Measurements from ENCODE around the gene AGPAT2. TPM values are rescaled to one million over a fixed set of nuclear protein-coding genes. Genes with fewer than 3 reads are reported as not detected.

AGPAT2 gene
- total RNA-seq, 4 donors from 2014 or later, result 22.0 to 52.8 (median 39.3) TPM

DNA sequence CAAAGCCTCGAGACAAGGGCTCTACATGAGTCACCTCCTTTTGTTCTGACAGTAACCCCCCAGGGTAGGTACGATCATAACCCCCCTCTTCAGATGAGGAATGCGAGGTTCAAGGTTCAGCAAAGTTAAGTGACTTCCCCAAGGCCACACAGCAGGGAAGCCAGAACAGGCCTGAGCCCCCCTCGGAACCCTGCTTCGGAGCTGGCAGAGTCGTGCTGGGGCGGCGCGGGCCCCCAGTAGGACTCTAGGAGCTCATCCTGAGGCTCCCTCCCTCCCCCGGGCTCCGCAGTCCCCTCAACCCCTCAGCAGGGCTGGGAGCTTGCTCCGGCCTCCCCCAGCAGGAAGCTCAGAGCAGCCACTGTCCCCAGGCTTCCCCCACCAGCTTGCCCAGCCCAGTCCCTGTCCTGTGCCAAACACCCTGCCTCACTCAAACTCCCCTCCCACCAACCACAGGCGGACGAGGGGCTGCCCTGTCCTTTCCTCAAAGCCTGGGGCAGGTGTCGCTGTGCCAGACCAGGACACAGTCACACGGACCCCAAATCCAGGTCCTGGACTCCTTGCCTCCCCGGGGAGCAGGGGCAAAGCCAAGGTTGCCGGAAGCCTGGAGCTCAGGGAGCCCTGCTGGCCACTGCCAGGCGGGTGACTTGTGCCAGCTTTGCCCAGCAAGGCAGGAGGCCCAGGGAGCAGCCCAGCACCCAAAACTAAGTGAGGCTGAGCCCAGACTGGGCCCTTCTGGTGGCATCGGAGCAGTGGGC lies 5.1 kb downstream of the AGPAT2 start:
- no peak overlapping the region for H3K27ac ChIP-seq (replicated peaks in 1 of 4)
- H3K36me3 ChIP-seq, result peaks cover 0 to 9% (median 3%) of the 10 kb centered on the region in 4 donors
- DNase-seq (ENCODE audit: extremely low spot score), result no peak
- intact Hi-C loops (cut with DNase I), result no loop called here
- peaks cover 27 to 45% (median 36%) of the 10 kb centered on the region in 4 donors for H3K4me1 ChIP-seq
- H3K9me3 ChIP-seq, result no peaks in the 10 kb centered on the region
- H3K4me3 ChIP-seq, result no peak overlapping the region
- TF ChIP-seq POLR2A (IDR thresholded peaks at IDR 0.05; ENCODE audit: low read depth), result no peak
- H3K27me3 ChIP-seq, result no peaks in the 10 kb centered on the region
- WGBS, result 95% methylated on average over 12 of the region's 20 CpGs

DNA sequence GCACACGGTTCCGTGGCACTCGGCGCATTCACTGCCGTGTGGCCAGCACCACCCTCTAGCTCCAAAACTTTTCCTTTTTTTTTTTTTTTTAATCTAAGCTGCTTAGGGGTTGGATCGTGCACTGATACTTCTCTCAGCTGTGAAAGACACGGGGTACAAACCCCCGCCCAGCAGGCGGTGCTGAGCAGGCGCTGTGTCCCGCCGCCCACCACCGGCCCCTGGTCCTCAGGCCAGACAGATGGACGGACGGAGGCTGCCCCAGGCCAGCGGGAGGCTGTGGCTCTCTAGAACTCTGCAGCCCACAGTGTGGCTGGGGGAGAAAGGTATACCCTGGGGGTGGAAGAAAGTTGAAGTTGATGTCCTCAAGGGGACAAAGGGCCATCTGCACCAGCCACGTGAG lies 6.2 kb downstream of the AGPAT2 start:
- DNase-seq (ENCODE audit: extremely low spot score), result no peak
- 94% methylated on average over 17 of the region's 17 CpGs for WGBS
- intact Hi-C loops (cut with DNase I), result no loop called here
- Histone ChIP-seq H3K36me3 (peaks cover 5 to 20% (median 14%) of the 10 kb centered on the region in 4 donors), H3K4me1 (peaks cover 20 to 40% (median 28%) of the 10 kb centered on the region in 4 donors), H3K27ac (replicated peaks in 1 of 4) (no peak overlapping the region), H3K9me3 (no peaks in the 10 kb centered on the region), H3K4me3 (no peak overlapping the region), H3K27me3 (no peaks in the 10 kb centered on the region)
- TF ChIP-seq POLR2A (IDR thresholded peaks at IDR 0.05; ENCODE audit: low read depth) (no peak), EP300 (IDR thresholded peaks at IDR 0.05) (no peak), POLR2AphosphoS5 (IDR thresholded peaks at IDR 0.05) (no peak)
- TF ChIP-seq, protein P1, sequence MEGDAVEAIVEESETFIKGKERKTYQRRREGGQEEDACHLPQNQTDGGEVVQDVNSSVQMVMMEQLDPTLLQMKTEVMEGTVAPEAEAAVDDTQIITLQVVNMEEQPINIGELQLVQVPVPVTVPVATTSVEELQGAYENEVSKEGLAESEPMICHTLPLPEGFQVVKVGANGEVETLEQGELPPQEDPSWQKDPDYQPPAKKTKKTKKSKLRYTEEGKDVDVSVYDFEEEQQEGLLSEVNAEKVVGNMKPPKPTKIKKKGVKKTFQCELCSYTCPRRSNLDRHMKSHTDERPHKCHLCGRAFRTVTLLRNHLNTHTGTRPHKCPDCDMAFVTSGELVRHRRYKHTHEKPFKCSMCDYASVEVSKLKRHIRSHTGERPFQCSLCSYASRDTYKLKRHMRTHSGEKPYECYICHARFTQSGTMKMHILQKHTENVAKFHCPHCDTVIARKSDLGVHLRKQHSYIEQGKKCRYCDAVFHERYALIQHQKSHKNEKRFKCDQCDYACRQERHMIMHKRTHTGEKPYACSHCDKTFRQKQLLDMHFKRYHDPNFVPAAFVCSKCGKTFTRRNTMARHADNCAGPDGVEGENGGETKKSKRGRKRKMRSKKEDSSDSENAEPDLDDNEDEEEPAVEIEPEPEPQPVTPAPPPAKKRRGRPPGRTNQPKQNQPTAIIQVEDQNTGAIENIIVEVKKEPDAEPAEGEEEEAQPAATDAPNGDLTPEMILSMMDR (IDR thresholded peaks at IDR 0.05), result no peak

DNA sequence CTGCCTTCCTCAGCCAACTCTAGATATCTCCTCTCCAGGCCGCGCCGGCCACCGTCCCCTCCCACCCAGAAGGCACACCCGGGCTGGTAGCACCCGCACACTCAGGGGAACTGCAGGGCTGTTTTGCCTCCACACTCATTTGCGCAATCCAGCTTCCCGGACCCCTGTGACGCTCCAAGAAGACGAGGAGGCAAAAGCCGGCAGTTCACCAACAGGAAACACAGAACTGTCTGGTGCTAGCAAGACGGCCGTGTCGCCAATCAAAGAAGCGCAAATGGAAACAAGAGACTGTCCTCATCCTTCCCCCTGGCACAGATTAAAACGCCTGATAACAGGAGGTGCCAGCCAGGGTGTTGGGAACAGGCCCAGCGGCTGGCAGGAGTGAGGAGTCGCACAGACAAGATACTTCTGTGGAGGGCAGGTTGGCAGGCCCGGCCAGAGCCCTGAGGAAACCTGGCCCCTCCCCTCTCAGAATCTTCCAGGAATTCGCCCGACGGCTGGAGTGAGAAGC lies 7.8 kb downstream of the AGPAT2 start:
- H3K27me3 ChIP-seq, result no peaks in the 10 kb centered on the region
- H3K36me3 ChIP-seq, result peaks cover 8 to 33% (median 24%) of the 10 kb centered on the region in 4 donors
- peaks cover 5 to 27% (median 12%) of the 10 kb centered on the region in 4 donors for H3K4me1 ChIP-seq
- intact Hi-C loops (cut with DNase I), result no loop called here
- H3K27ac ChIP-seq (replicated peaks in 1 of 4), result no peak overlapping the region
- no peak for DNase-seq (ENCODE audit: extremely low spot score)
- no peaks in the 10 kb centered on the region for H3K9me3 ChIP-seq
- TF ChIP-seq, protein P1 (IDR thresholded peaks at IDR 0.05), result no peak
- TF ChIP-seq POLR2AphosphoS5 (IDR thresholded peaks at IDR 0.05) (no peak), EP300 (IDR thresholded peaks at IDR 0.05) (no peak), POLR2A (IDR thresholded peaks at IDR 0.05; ENCODE audit: low read depth) (no peak)
- 79% methylated on average over 21 of the region's 22 CpGs for WGBS
- no peak overlapping the region for H3K4me3 ChIP-seq

DNA sequence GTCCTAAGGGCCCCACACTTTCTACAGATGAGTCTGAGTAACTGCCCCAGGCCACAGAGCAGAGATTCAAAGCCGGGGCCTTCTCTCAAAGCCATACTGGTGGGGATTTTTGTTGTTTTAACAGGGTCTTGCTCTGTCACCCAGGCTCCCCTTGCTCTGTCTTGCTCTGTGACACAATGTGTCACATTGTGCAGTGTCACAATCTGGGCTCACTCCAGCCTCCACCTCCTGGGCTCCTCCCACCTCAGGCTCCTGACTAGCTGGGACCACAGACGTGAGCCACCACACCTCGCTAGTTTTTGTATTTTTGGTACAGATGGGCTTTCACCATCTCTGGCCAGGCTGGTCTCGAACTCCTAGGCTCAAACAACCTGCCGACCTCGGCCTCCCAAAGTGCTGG lies 8.6 kb downstream of the AGPAT2 start:
- H3K27me3 ChIP-seq, result no peaks in the 10 kb centered on the region
- TF ChIP-seq EP300 (IDR thresholded peaks at IDR 0.05), result no peak
- TF ChIP-seq POLR2AphosphoS5 (IDR thresholded peaks at IDR 0.05), result no peak
- TF ChIP-seq, protein P1 (IDR thresholded peaks at IDR 0.05), result no peak
- TF ChIP-seq POLR2A (IDR thresholded peaks at IDR 0.05; ENCODE audit: low read depth), result no peak
- no peak for DNase-seq (ENCODE audit: extremely low spot score)
- no peaks in the 10 kb centered on the region for H3K9me3 ChIP-seq
- H3K4me3 ChIP-seq, result no peak overlapping the region
- H3K27ac ChIP-seq (replicated peaks in 1 of 4), result no peak overlapping the region
- H3K36me3 ChIP-seq, result peaks cover 8 to 38% (median 32%) of the 10 kb centered on the region in 4 donors
- H3K4me1 ChIP-seq, result peaks cover 0 to 19% (median 8%) of the 10 kb centered on the region in 4 donors
- intact Hi-C loops (cut with DNase I), result no loop called here
- WGBS, result 86% methylated on average over 6 of the region's 6 CpGs

DNA sequence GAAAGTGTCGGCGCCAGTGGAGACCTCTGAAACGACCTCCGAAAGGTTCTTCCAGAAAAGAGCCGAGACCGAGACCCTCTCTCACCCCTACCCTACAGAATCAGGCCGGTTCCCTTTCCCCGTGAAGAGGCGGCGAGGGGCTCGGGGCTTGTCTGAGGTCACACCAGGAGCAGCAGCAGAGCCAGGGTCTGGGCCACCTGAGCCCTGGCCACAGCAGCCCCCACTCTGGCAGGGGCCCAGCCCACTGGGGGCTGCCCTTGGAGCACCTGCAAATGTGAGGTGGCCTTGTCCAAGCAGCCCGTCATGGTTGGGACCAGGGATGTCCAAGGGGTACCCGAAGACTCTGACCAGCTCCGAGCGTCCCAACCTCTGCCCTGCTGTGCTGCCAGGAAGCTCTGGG lies 9.2 kb downstream of the AGPAT2 start:
- H3K4me1 ChIP-seq, result peaks cover 0 to 17% (median 8%) of the 10 kb centered on the region in 4 donors
- no peak for DNase-seq (ENCODE audit: extremely low spot score)
- H3K9me3 ChIP-seq, result no peaks in the 10 kb centered on the region
- WGBS, result 95% methylated on average over 11 of the region's 15 CpGs
- intact Hi-C loops (cut with DNase I), result no loop called here
- TF ChIP-seq, protein P1 (IDR thresholded peaks at IDR 0.05), result no peak
- TF ChIP-seq POLR2AphosphoS5 (IDR thresholded peaks at IDR 0.05), result peak in 1 of 2 donors; percentile 13
- no peak for TF ChIP-seq POLR2A (IDR thresholded peaks at IDR 0.05; ENCODE audit: low read depth)
- TF ChIP-seq EP300 (IDR thresholded peaks at IDR 0.05), result no peak
- no peak overlapping the region for H3K4me3 ChIP-seq
- H3K36me3 ChIP-seq, result peaks cover 8 to 44% (median 38%) of the 10 kb centered on the region in 4 donors
- H3K27ac ChIP-seq (replicated peaks in 1 of 4), result no peak overlapping the region
- H3K27me3 ChIP-seq, result no peaks in the 10 kb centered on the region
